GM12878 (cell line): ENCODE results near the gene PGK1. TPM values are rescaled to one million over a fixed set of nuclear protein-coding genes. Genes with fewer than 3 reads are reported as not detected.
A peak's percentile ranks its signal among the peaks of the same experiment; 100 is the strongest.

ENCODE experiments used
- ATAC-seq: fragments of 200-7000 bp; cut with Tn5 transposase; 3 replicates; pipeline ENCODE4 v1.9.1; 2020; ENCODE audit warnings: mild to moderate bottlenecking, moderate library complexity
- Bru-seq: library from RNA; stranded (reverse); fragments of 400-500 nt; gene quantifications from one replicate; lab custom pipeline; 2021; lab: Mats Ljungman, UMichigan
- BruChase-seq, 2 experiments: library from RNA; stranded (reverse); fragments of 400-500 nt; gene quantifications; one replicate each; lab custom pipeline; 2021; lab: Mats Ljungman, UMichigan
- BruUV-seq: library from RNA; stranded (reverse); fragments of 400-500 nt; replicated peaks from 2 replicates; lab custom pipeline; 2021; lab: Mats Ljungman, UMichigan
- CTCF ChIA-PET: fragments of 300-600 bp; sonication (Branson Sonifier 250); formaldehyde crosslinking; extraction: SDS; loops from one replicate; lab custom pipeline; 2021; ENCODE audit warnings: inconsistent platforms; lab: Yijun Ruan, JAX
- POLR2A ChIA-PET: fragments of 350-600 bp; formaldehyde crosslinking; extraction: SDS; loops from one replicate; lab custom pipeline; 2021; ENCODE audit warnings: inconsistent platforms; lab: Charles Lee
- RAD21 ChIA-PET: fragments of 300-600 bp; sonication (Branson Sonifier 250); formaldehyde crosslinking; loops from one replicate; lab custom pipeline; 2023; ENCODE audit warnings: antibody characterized with exemption; ENCODE audit not compliant: unreplicated experiment; lab: Charles Lee
- SMC1A ChIA-PET: fragments of 300-600 bp; sonication (Branson Sonifier 250); formaldehyde crosslinking; loops from one replicate; lab custom pipeline; 2023; ENCODE audit not compliant: unreplicated experiment, uncharacterized antibody; lab: Charles Lee
- DNase-seq: peaks from one replicate; pipeline ENCODE4 v3.0.0-alpha.2; 2011; ENCODE audit warnings: low read depth, low spot score
- FAIRE-seq: peaks from 3 replicates; lab custom pipeline; 2011; peaks lifted over from hg19 to GRCh38; lab: Jason Lieb, UNC
- H2AFZ ChIP-seq: 2 replicates; pipeline ENCODE4 v1.6.0; 2011; ENCODE audit warnings: low read depth, low read length, control low read depth; ENCODE audit not compliant: control insufficient read depth
- H3K27ac ChIP-seq: 2 replicates; pipeline ENCODE4 v1.5.1; 2011; ENCODE audit warnings: control low read depth; ENCODE audit not compliant: control insufficient read depth, insufficient read depth
- H3K27me3 ChIP-seq, 2 experiments: replicated peaks in 1 of 2; 2 replicates each; pipeline versions ENCODE4 v1.6.0 to v1.6.1; 2011; ENCODE audit warnings: low read length in 1 of 2; ENCODE audit not compliant: control insufficient read depth in 2 of 2, insufficient read depth in 2 of 2
- H3K36me3 ChIP-seq, 2 experiments: 2 replicates each; pipeline ENCODE4 v1.5.1; 2011; ENCODE audit warnings: low read length in 1 of 2; ENCODE audit not compliant: control insufficient read depth in 2 of 2, insufficient read depth in 2 of 2
- H3K4me1 ChIP-seq: 2 replicates; pipeline ENCODE4 v1.6.1; 2011; ENCODE audit warnings: mild to moderate bottlenecking, low read length, moderate library complexity, mixed read lengths; ENCODE audit not compliant: control insufficient read depth, insufficient read depth
- H3K4me2 ChIP-seq: 2 replicates; pipeline ENCODE4 v1.6.0; 2011; ENCODE audit warnings: control low read depth; ENCODE audit not compliant: control insufficient read depth, insufficient read depth
- H3K4me3 ChIP-seq: fragments of 200-600 bp; sonication (generic); 2 replicates; pipeline ENCODE4 v1.5.1; 2016
- H3K79me2 ChIP-seq: 2 replicates; pipeline ENCODE4 v1.6.0; 2011; ENCODE audit warnings: low read length; ENCODE audit not compliant: control insufficient read depth, insufficient read depth
- H3K9ac ChIP-seq: 2 replicates; pipeline ENCODE4 v1.8.0; 2011; ENCODE audit warnings: low read length, control low read depth, mixed read lengths; ENCODE audit not compliant: control insufficient read depth, insufficient read depth
- H3K9me3 ChIP-seq: replicated peaks from 3 replicates; pipeline ENCODE4 v1.5.1; 2011; ENCODE audit warnings: mild to moderate bottlenecking, low read length; ENCODE audit not compliant: control insufficient read depth, insufficient read depth
- H4K20me1 ChIP-seq: 2 replicates; pipeline ENCODE4 v1.6.0; 2011; ENCODE audit not compliant: control insufficient read depth, insufficient read depth
- EZH2 ChIP-seq: IDR thresholded peaks from 2 replicates; pipeline ENCODE4 v1.6.1; 2012; ENCODE audit warnings: low read depth, mild to moderate bottlenecking, control low read depth, inconsistent platforms, low read length, borderline replicate concordance; ENCODE audit not compliant: control insufficient read depth
- IRF4 ChIP-seq: IDR thresholded peaks from 2 replicates; pipeline ENCODE4 v1.6.1; 2011; ENCODE audit warnings: low read depth, low read length
- MYB ChIP-seq: fragments of 150-350 bp; IDR thresholded peaks from 2 replicates; pipeline ENCODE4 v1.6.1; 2014; ENCODE audit warnings: mild to moderate bottlenecking, low read depth, low read length, borderline replicate concordance
- PML ChIP-seq: IDR thresholded peaks from 2 replicates; pipeline ENCODE4 v1.6.1; 2012; ENCODE audit warnings: low read length, inconsistent platforms
- SMC3 ChIP-seq: IDR thresholded peaks from 2 replicates; pipeline ENCODE4 v1.6.1; 2011; ENCODE audit warnings: low read length, improper control_type of control experiment, borderline replicate concordance
- SP1 ChIP-seq: IDR thresholded peaks from one replicate; pipeline ENCODE4 v1.6.1; 2011; ENCODE audit warnings: low read depth, low read length
- SRF ChIP-seq, 2 experiments: IDR thresholded peaks; 2 replicates each; pipeline ENCODE4 v1.6.1; 2011; ENCODE audit warnings: low read depth in 2 of 2, low read length in 2 of 2, mild to moderate bottlenecking in 1 of 2, moderate library complexity in 1 of 2
- ZNF622 ChIP-seq: fragments of 450-650 bp; IDR thresholded peaks from 2 replicates; pipeline ENCODE4 v1.6.1; 2017; ENCODE audit warnings: mild to moderate bottlenecking, inconsistent platforms
- WGBS: methylation state at CpG from one replicate; pipeline ENCODE4 v1.1.6; 2016; ENCODE audit warnings: low lambda C conversion rate; ENCODE audit not compliant: insufficient replicate concordance, insufficient coverage; ENCODE audit errors: missing lambda C conversion rate; 5-methylcytosine and 5-hydroxymethylcytosine counted together
- in situ Hi-C: fragments of 300-500 bp; cut with MboI; formaldehyde crosslinking; loops from 9 replicates; pipeline ENCODE4 v1.14.3; 2018; ENCODE audit warnings: mixed read lengths
- intact Hi-C: fragments of 100-400 bp; cut with micrococcal nuclease; formaldehyde crosslinking; loops from one replicate; pipeline ENCODE4 v1.14.2; 2022; ENCODE audit not compliant: unreplicated experiment
- long read RNA-seq, 2 experiments: library from polyadenylated mRNA; unstranded; transcript quantifications; one replicate each; pipeline ENCODE4 v2.0.0, GENCODE V29; 2019 to 2020
- polyA minus RNA-seq, 3 experiments: library from RNA; depleted of rRNA, polyadenylated mRNA; stranded (reverse); fragments of >200 nt; gene quantifications; 2 replicates each; pipeline ENCODE4 v1.2.3, GENCODE V29; 2011
- polyA plus RNA-seq, 11 experiments: library from polyadenylated mRNA; depleted of rRNA in 4 of 11; unstranded in 6 of 11; stranded (reverse) in 5 of 11; fragments of >200 nt; fragmentation: Nextera tagmentation in 4 of 11; fragmentation: Illumina TruSeq in 1 of 11; extraction: Ambion mirVana in 4 of 11; extraction: Trizol in 1 of 11; gene quantifications; 1 replicate in 1 of 11; 2 replicates in 10 of 11; pipeline versions ENCODE4 v1.2.1 to v1.2.3, GENCODE V29; 2011 to 2016; ENCODE audit warnings: inconsistent platforms in 2 of 11, missing spikeins in 2 of 11, low read depth in 1 of 11
- total RNA-seq, 4 experiments: library from RNA; depleted of rRNA in 3 of 4; stranded (reverse); fragments of >200 nt in 3 of 4; fragmentation: Illumina TruSeq in 1 of 4; extraction: Trizol in 1 of 4; gene quantifications; 2 replicates each; pipeline versions ENCODE4 v1.2.1 to v1.2.3, GENCODE V29; 2013 to 2021
- TF ChIP-seq, protein P1 (sequence below): IDR thresholded peaks from 2 replicates; pipeline ENCODE4 v1.6.1; 2012; ENCODE audit warnings: low read length, inconsistent platforms
- TF ChIP-seq, protein P2 (sequence below): IDR thresholded peaks from 2 replicates; pipeline ENCODE4 v1.6.1; 2011; ENCODE audit warnings: borderline replicate concordance, low read depth, mild to moderate bottlenecking, moderate library complexity, low read length; ENCODE audit not compliant: insufficient read depth, poor library complexity, severe bottlenecking

Gene PGK1
- 507 and 514 TPM in 2 replicates for total RNA-seq (2013; cell fraction: nucleolus; rRNA removed)
- total RNA-seq (2014; rRNA removed) (370 and 422 TPM in 2 replicates), total RNA-seq (2014; rRNA removed; fragmentation: Illumina TruSeq; extraction: Trizol) (418 and 420 TPM in 2 replicates), total RNA-seq (2021) (626 and 628 TPM in 2 replicates), polyA plus RNA-seq (2011; rRNA removed) (1,825 and 2,395 TPM in 2 replicates), polyA plus RNA-seq (2014; fragmentation: Illumina TruSeq; extraction: Trizol) (554 and 619 TPM in 2 replicates), polyA plus RNA-seq (2014; fragmentation: Nextera tagmentation; extraction: Ambion mirVana) (100 to 1,000 TPM; 633 to 835 TPM), polyA plus RNA-seq (2014; rRNA removed) (453 and 454 TPM in 2 replicates), polyA plus RNA-seq (2016; fragmentation: Nextera tagmentation; extraction: Ambion mirVana) (100 to 1,000 TPM; 632 to 679 TPM), polyA minus RNA-seq (2011; rRNA and poly(A)+ RNA removed) (806 and 843 TPM in 2 replicates), Bru-seq, nascent RNA (percentile 88 among the genes with signal in this experiment), BruChase-seq, experiment 1, labeled RNA remaining after a 6-hour chase (percentile 88 among the genes with signal in this experiment), BruChase-seq, experiment 2, labeled RNA remaining after a 2-hour chase (percentile 82 among the genes with signal in this experiment)
- 983 TPM for polyA plus RNA-seq (2011; ENCODE audit: low read depth)
- 1,022 and 1,340 TPM in 2 replicates for polyA plus RNA-seq (2011; cell fraction: cytosol; rRNA removed)
- polyA plus RNA-seq (2011; cell fraction: nucleus; rRNA removed): 734 and 1,181 TPM in 2 replicates
- polyA plus RNA-seq (2012): 837 and 1,058 TPM in 2 replicates
- polyA minus RNA-seq (2011; cell fraction: cytosol; rRNA and poly(A)+ RNA removed): 247 and 251 TPM in 2 replicates
- 164 and 183 TPM in 2 replicates for polyA minus RNA-seq (2011; cell fraction: nucleus; rRNA and poly(A)+ RNA removed)
- long read RNA-seq, experiment 1, full-length matches to known transcripts: 1,243 of 1,299 reads
- long read RNA-seq, experiment 1, partial matches to known transcripts: 17 of 1,299 reads
- long read RNA-seq, experiment 1, other reads (novel, unspliced or antisense): 39 of 1,299 reads
- long read RNA-seq, experiment 2, full-length matches to known transcripts: 11,155 of 11,520 reads
- long read RNA-seq, experiment 2, partial matches to known transcripts: 149 of 11,520 reads
- long read RNA-seq, experiment 2, other reads (novel, unspliced or antisense): 216 of 11,520 reads

DNA sequence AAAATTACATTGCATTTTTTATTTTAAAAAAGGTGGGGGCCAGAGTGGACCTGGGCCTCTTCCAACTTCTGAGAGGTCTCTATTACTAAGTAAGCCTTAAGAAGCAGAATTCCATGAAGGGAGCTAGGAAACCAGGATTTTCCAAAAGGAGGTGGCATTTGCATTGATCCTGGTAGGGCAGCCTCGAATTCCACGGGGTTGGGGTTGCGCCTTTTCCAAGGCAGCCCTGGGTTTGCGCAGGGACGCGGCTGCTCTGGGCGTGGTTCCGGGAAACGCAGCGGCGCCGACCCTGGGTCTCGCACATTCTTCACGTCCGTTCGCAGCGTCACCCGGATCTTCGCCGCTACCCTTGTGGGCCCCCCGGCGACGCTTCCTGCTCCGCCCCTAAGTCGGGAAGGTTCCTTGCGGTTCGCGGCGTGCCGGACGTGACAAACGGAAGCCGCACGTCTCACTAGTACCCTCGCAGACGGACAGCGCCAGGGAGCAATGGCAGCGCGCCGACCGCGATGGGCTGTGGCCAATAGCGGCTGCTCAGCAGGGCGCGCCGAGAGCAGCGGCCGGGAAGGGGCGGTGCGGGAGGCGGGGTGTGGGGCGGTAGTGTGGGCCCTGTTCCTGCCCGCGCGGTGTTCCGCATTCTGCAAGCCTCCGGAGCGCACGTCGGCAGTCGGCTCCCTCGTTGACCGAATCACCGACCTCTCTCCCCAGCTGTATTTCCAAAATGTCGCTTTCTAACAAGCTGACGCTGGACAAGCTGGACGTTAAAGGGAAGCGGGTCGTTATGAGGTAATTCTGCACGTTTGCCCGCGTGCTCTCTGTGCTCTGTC lies at the start of gene PGK1:
PGK1 (plus strand) TSS at position 626 of the 824 bp plus-strand sequence; CDS start at position 719, 93 bp downstream.
- H3K9ac ChIP-seq: peak within 1 kb of the TSS; percentile 95
- H3K4me1 ChIP-seq: peaks cover 3% of the 10 kb centered on the region; the same call in 1 of the 2 replicates
- ChIA-PET CTCF (no interaction called here), RAD21 (no interaction called here), SMC1A (no interaction called here), POLR2A (interaction anchor here (1.1 to 1.5 kb wide), 4 partner anchors 35 to 205 kb away, joined by 4 to 7 read pairs (median 4); partner anchors contain the start of genes COX7B and TAF9B)
- WGBS: 37% methylated on average over 59 of the region's 72 CpGs
- no peaks in the 10 kb centered on the region for H3K27me3 ChIP-seq
- no TSS peak for BruUV-seq
- intact Hi-C loops: loop anchor here (5.0 to 10.0 kb wide), 3 partner anchors 37 to 221 kb away; partner anchors contain the start of genes COX7B, CYSLTR1 and MAGT1
- in situ Hi-C loops: loop anchor here (5.0 kb wide), 1 partner anchor 207 kb away; the partner anchor contains the start of genes COX7B and MAGT1
- peak within 1 kb of the TSS; percentile 56 for H2AFZ ChIP-seq
- no peaks in the 10 kb centered on the region; a peak in 1 of 4 replicates for H3K36me3 ChIP-seq
- H3K79me2 ChIP-seq: peaks cover 49% of the 10 kb centered on the region
- H3K9me3 ChIP-seq: peaks cover 4% of the 10 kb centered on the region; the same call in 2 of the 3 replicates
- DNase-seq (peak; percentile 84), ATAC-seq (peak; percentile 96), FAIRE-seq (peak; percentile 79)
- peak within 1 kb of the TSS; percentile 59 for H3K4me2 ChIP-seq
- peak within 1 kb of the TSS; percentile 82 for H3K4me3 ChIP-seq
- peak within 1 kb of the TSS; percentile 86 for H3K27ac ChIP-seq
- no peaks in the 10 kb centered on the region for H4K20me1 ChIP-seq
- TF ChIP-seq SRF (IDR thresholded peaks at IDR 0.05; ENCODE audit: low read depth in 2 of 2, low read length in 2 of 2): no peak
- 0 out of 2 replicates have a peak, but pooled peaks have one; percentile 4 for TF ChIP-seq IRF4
- no peak for TF ChIP-seq SMC3
- TF ChIP-seq PML: peak; percentile 57
- TF ChIP-seq, protein P1, sequence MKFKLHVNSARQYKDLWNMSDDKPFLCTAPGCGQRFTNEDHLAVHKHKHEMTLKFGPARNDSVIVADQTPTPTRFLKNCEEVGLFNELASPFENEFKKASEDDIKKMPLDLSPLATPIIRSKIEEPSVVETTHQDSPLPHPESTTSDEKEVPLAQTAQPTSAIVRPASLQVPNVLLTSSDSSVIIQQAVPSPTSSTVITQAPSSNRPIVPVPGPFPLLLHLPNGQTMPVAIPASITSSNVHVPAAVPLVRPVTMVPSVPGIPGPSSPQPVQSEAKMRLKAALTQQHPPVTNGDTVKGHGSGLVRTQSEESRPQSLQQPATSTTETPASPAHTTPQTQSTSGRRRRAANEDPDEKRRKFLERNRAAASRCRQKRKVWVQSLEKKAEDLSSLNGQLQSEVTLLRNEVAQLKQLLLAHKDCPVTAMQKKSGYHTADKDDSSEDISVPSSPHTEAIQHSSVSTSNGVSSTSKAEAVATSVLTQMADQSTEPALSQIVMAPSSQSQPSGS: no peak
- TF ChIP-seq, protein P2, sequence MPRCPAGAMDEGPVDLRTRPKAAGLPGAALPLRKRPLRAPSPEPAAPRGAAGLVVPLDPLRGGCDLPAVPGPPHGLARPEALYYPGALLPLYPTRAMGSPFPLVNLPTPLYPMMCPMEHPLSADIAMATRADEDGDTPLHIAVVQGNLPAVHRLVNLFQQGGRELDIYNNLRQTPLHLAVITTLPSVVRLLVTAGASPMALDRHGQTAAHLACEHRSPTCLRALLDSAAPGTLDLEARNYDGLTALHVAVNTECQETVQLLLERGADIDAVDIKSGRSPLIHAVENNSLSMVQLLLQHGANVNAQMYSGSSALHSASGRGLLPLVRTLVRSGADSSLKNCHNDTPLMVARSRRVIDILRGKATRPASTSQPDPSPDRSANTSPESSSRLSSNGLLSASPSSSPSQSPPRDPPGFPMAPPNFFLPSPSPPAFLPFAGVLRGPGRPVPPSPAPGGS: no peak
- TF ChIP-seq SP1: peak; percentile 84
- no peak for TF ChIP-seq EZH2
- TF ChIP-seq ZNF622: no peak
- no peak for TF ChIP-seq MYB
